Measurements from ENCODE around the gene OPCML. TPM values are rescaled to one million over a fixed set of nuclear protein-coding genes. Genes with fewer than 3 reads are reported as not detected.

The OPCML gene
- total RNA-seq, 1 donor from 2014 or later = 0.61 TPM

DNA sequence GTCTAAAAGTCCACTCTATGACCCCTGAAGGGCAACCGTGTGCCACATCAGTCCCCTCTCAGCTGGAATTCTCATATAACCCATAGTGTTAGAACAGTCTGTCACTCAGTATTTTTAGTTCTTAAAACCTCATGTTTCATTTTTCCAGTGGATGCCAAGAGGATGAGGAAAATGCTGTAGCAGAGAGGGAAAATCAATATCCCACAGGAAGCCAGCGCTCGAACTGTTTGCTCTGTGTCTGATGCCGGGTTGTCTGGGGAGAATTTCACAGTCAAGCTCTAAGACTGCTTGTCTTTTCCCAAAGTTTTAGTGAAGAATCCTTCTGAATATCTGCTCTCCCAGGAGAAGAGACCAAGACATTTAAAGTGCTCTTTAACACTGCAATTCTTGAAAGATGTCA, 360.9 kb downstream of the OPCML start:
- H3K27ac Mint-ChIP-seq (ENCODE audit: unreplicated experiment) = no peak overlapping the region
- no peaks in the 10 kb centered on the region for H3K36me3 Mint-ChIP-seq (ENCODE audit: unreplicated experiment)
- no peak for DNase-seq
- peaks cover 3% of the 10 kb centered on the region for H3K27me3 Mint-ChIP-seq (ENCODE audit: unreplicated experiment)
- H3K9me3 Mint-ChIP-seq (ENCODE audit: unreplicated experiment) = no peaks in the 10 kb centered on the region
- peaks cover 9% of the 10 kb centered on the region for H3K4me1 Mint-ChIP-seq (ENCODE audit: low read depth, unreplicated experiment)
- no peak for TF ChIP-seq CTCF (IDR thresholded peaks at IDR 0.05; ENCODE audit: partially characterized antibody, unreplicated experiment)
- no peak overlapping the region for H3K4me3 Mint-ChIP-seq (ENCODE audit: unreplicated experiment)

DNA sequence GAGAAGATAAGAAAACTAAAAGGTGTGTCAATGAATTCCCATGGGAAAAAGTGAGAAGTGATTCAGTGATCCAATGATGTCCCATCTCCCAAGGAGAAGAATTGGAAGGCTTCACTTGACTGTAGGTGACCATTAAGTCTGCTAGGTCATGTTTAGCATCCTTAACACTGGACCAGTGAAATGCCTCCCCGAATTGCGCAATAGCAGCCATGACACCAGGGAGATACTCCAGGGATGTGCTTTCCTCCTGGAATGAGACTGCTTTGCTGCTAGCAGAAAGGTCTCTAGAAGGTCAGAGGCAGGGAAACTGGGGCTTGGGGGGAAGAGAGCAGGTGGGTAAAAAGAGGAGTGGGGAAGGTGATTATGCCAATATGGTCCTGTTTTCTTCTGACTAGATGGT, 364.3 kb downstream of the OPCML start:
- no peak overlapping the region for H3K27ac Mint-ChIP-seq (ENCODE audit: unreplicated experiment)
- H3K4me1 Mint-ChIP-seq (ENCODE audit: low read depth, unreplicated experiment) = peaks cover 29% of the 10 kb centered on the region
- no peaks in the 10 kb centered on the region for H3K9me3 Mint-ChIP-seq (ENCODE audit: unreplicated experiment)
- no peaks in the 10 kb centered on the region for H3K36me3 Mint-ChIP-seq (ENCODE audit: unreplicated experiment)
- no peak for TF ChIP-seq CTCF (IDR thresholded peaks at IDR 0.05; ENCODE audit: partially characterized antibody, unreplicated experiment)
- no peak for DNase-seq
- H3K27me3 Mint-ChIP-seq (ENCODE audit: unreplicated experiment) = no peaks in the 10 kb centered on the region
- no peak overlapping the region for H3K4me3 Mint-ChIP-seq (ENCODE audit: unreplicated experiment)

GRCh38 chr11:133166662-133167061, 365.6 kb downstream of the OPCML start:
- Mint-ChIP-seq H3K27ac (ENCODE audit: unreplicated experiment) (no peak overlapping the region), H3K4me1 (ENCODE audit: low read depth, unreplicated experiment) (peaks cover 28% of the 10 kb centered on the region), H3K4me3 (ENCODE audit: unreplicated experiment) (no peak overlapping the region), H3K27me3 (ENCODE audit: unreplicated experiment) (no peaks in the 10 kb centered on the region), H3K36me3 (ENCODE audit: unreplicated experiment) (no peaks in the 10 kb centered on the region), H3K9me3 (ENCODE audit: unreplicated experiment) (no peaks in the 10 kb centered on the region)
- no peak for TF ChIP-seq CTCF (IDR thresholded peaks at IDR 0.05; ENCODE audit: partially characterized antibody, unreplicated experiment)
- DNase-seq = no peak

DNA sequence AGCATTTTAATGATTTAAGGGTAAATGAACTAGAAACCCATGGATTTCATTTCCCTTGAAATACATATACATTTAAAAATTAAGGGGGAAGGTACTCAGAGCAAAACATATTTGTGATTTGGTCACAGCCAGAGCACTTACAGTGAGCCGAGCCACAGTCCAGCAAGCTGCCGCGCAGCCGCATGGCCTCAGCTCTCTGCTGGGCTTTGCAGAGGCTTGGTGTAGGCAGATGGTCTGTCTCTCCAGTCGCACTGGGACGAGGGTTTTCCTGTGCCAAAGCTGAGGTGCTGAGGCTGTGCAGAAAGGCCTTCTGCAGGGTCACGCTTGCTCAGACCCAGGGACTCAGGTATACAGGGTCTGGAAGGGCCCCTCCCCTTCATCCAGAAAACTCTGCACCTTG, 367.3 kb downstream of the OPCML start:
- peak; percentile 69 for DNase-seq
- peaks cover 21% of the 10 kb centered on the region for H3K4me1 Mint-ChIP-seq (ENCODE audit: low read depth, unreplicated experiment)
- peak overlapping the region; percentile 43 for H3K27ac Mint-ChIP-seq (ENCODE audit: unreplicated experiment)
- no peaks in the 10 kb centered on the region for H3K36me3 Mint-ChIP-seq (ENCODE audit: unreplicated experiment)
- H3K9me3 Mint-ChIP-seq (ENCODE audit: unreplicated experiment) = no peaks in the 10 kb centered on the region
- H3K4me3 Mint-ChIP-seq (ENCODE audit: unreplicated experiment) = no peak overlapping the region
- no peak for TF ChIP-seq CTCF (IDR thresholded peaks at IDR 0.05; ENCODE audit: partially characterized antibody, unreplicated experiment)
- no peaks in the 10 kb centered on the region for H3K27me3 Mint-ChIP-seq (ENCODE audit: unreplicated experiment)

- no peak overlapping the region for H3K4me3 Mint-ChIP-seq (ENCODE audit: unreplicated experiment)
- no peaks in the 10 kb centered on the region for H3K36me3 Mint-ChIP-seq (ENCODE audit: unreplicated experiment)
- TF ChIP-seq CTCF (IDR thresholded peaks at IDR 0.05; ENCODE audit: partially characterized antibody, unreplicated experiment) = peak; percentile 80
- H3K27me3 Mint-ChIP-seq (ENCODE audit: unreplicated experiment) = no peaks in the 10 kb centered on the region
- no peak for DNase-seq
- no peaks in the 10 kb centered on the region for H3K9me3 Mint-ChIP-seq (ENCODE audit: unreplicated experiment)
- no peak overlapping the region for H3K27ac Mint-ChIP-seq (ENCODE audit: unreplicated experiment)
- peaks cover 21% of the 10 kb centered on the region for H3K4me1 Mint-ChIP-seq (ENCODE audit: low read depth, unreplicated experiment)
Observed at GRCh38 chr11:133163463-133164419, 368.6 kb downstream of the OPCML start.
